T-cell (primary cell): ENCODE measurements around the gene RRP7A. TPM values are rescaled to one million over a fixed set of nuclear protein-coding genes. Genes with fewer than 3 reads are reported as not detected.
A peak's percentile ranks its signal among the peaks of the same experiment; 100 is the strongest.
"Not testable (repeated sequence)": the region's sequence is repeated elsewhere in the genome, so short reads cannot be mapped to it uniquely, and the experiment has no call there.

Experiments used
- ATAC-seq, 4 experiments: fragments of 200-7000 bp in 3 of 4; fragments of 150-1000 bp in 1 of 4; cut with Tn5 transposase; replicated peaks in 1 of 4; 1 replicate in 3 of 4; 2 replicates in 1 of 4; pipeline ENCODE4 v1.10.0; 2021; ENCODE audit warnings: moderate library complexity in 3 of 4, mild to moderate bottlenecking in 2 of 4, moderate number of reproducible peaks in 1 of 4
- CTCF ChIA-PET, 2 donors: fragments of 300-600 bp; sonication (Branson Sonifier 250); formaldehyde crosslinking; loops; one replicate each; lab custom pipeline; 2022; ENCODE audit warnings: antibody characterized with exemption in 2 of 2; lab: Charles Lee
- POLR2A ChIA-PET, 2 donors: fragments of 300-600 bp; sonication (Branson Sonifier 250); formaldehyde crosslinking; loops; one replicate each; lab custom pipeline; 2022; ENCODE audit warnings: antibody characterized with exemption in 2 of 2; lab: Charles Lee
- DNase-seq, 35 experiments: peaks; one replicate each; pipeline versions ENCODE4 v3.0.0 to v3.0.0-alpha.2; 2013 to 2023
- H3K27ac ChIP-seq: one replicate; pipeline ENCODE4 v1.5.1; 2013; ENCODE audit warnings: low read length
- H3K27me3 ChIP-seq, 2 experiments: replicated peaks in 1 of 2; 1 replicate in 1 of 2; 2 replicates in 1 of 2; pipeline versions ENCODE4 v1.6.1 to v1.7.0; 2013; ENCODE audit warnings: low read length in 1 of 2, mixed read lengths in 1 of 2; ENCODE audit not compliant: control insufficient read depth in 2 of 2, insufficient read depth in 2 of 2; ENCODE audit errors: extremely low read depth in 1 of 2
- H3K36me3 ChIP-seq, 2 donors: 1 replicate in 1 of 2; 2 replicates in 1 of 2; pipeline versions ENCODE4 v1.6.1 to v1.7.0; 2013; ENCODE audit warnings: low read length in 1 of 2; ENCODE audit not compliant: control insufficient read depth in 2 of 2, insufficient read depth in 1 of 2; ENCODE audit errors: extremely low read depth in 1 of 2
- H3K4me1 ChIP-seq, 2 experiments: 1 replicate in 1 of 2; 2 replicates in 1 of 2; pipeline versions ENCODE4 v1.6.1 to v1.7.0; 2013; ENCODE audit warnings: low read length in 2 of 2, mixed read lengths in 1 of 2; ENCODE audit not compliant: insufficient read depth in 2 of 2, control insufficient read depth in 1 of 2; ENCODE audit errors: extremely low read depth in 1 of 2
- H3K4me3 ChIP-seq, 2 donors: 1 replicate in 1 of 2; 2 replicates in 1 of 2; pipeline versions ENCODE4 v1.5.1 to v1.7.0; 2013; ENCODE audit warnings: mild to moderate bottlenecking in 2 of 2, low read length in 1 of 2, moderate library complexity in 1 of 2; ENCODE audit not compliant: control insufficient read depth in 1 of 2; ENCODE audit errors: extremely low read depth in 1 of 2
- H3K9me3 ChIP-seq: 2 replicates; pipeline ENCODE4 v1.7.0; 2013
- H3K27ac Mint-ChIP-seq, 2 donors: one replicate each; pipeline ENCODE4 v1.8.0; 2020 to 2021; ENCODE audit warnings: mild to moderate bottlenecking in 2 of 2, mixed read lengths in 2 of 2
- H3K27me3 Mint-ChIP-seq, 2 donors: one replicate each; pipeline ENCODE4 v1.8.0; 2021 to 2022; ENCODE audit warnings: mixed read lengths in 2 of 2
- H3K36me3 Mint-ChIP-seq: one replicate; pipeline ENCODE4 v1.8.0; 2021; ENCODE audit warnings: mixed read lengths
- H3K4me1 Mint-ChIP-seq, 3 donors: one replicate each; pipeline ENCODE4 v1.8.0; 2020 to 2022; ENCODE audit warnings: mixed read lengths in 3 of 3, mild to moderate bottlenecking in 1 of 3
- H3K4me3 Mint-ChIP-seq, 3 donors: one replicate each; pipeline ENCODE4 v1.8.0; 2020 to 2022; ENCODE audit warnings: mild to moderate bottlenecking in 3 of 3, mixed read lengths in 3 of 3, moderate library complexity in 3 of 3
- H3K9me3 Mint-ChIP-seq, 3 donors: one replicate each; pipeline ENCODE4 v1.8.0; 2020 to 2022; ENCODE audit warnings: mixed read lengths in 3 of 3
- WGBS: methylation state at CpG from one replicate; pipeline ENCODE4 v1.1.5; 2013; ENCODE audit warnings: missing lambda C conversion rate; ENCODE audit not compliant: insufficient coverage; 5-methylcytosine and 5-hydroxymethylcytosine counted together
- total RNA-seq, 35 experiments: library from RNA in 6 of 35; stranded (reverse) in 6 of 35; fragments of 120-200 nt in 1 of 35; gene quantifications; one replicate each; pipeline versions ENCODE4 v1.2.1 to v1.2.4 and lab custom pipeline; 2013 to 2026

Gene RRP7A
- total RNA-seq, 5 donors from 2014 or later (not counting 1 experiment from before 2014, with no cell fraction given) = 51.2 to 84.9 (median 54.4) TPM

DNA sequence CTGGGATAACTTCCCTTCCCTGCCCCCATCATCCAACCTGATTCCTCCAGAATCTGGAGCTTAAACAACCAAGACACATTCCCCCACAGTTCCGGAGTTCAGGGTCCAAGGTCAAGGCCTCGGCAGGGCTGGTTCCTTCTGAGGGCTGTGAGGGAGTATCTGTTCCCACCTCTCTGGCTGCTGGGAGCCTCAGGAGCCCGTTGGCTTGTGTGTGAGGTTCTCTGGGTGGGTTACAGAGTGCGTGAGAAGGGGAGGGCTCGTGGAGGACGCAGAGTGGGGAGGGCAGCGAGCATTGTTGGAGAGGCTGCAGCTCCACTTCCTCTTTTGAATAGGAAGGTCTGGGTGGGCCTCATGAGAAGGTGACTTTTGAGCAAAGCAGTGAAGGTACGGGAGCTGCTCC, 42.7 kb upstream of the RRP7A start:
- Mint-ChIP-seq H3K4me1 (peaks cover 0 to 6% (median 5%) of the 10 kb centered on the region in 3 donors), H3K27me3 (no peaks in the 10 kb centered on the region), H3K9me3 (no peaks in the 10 kb centered on the region), H3K4me3 (no peak overlapping the region), H3K27ac (peak overlapping the region in 1 of 2 donors; percentile 17), H3K36me3 (no peaks in the 10 kb centered on the region)
- no peaks in the 10 kb centered on the region for H3K4me1 ChIP-seq
- ATAC-seq (no peak), DNase-seq (no peak)
- H3K27ac ChIP-seq = no peak overlapping the region
- no peaks in the 10 kb centered on the region for H3K27me3 ChIP-seq
- ChIA-PET CTCF (interaction anchor here in 1 of 2 donors (0.6 kb wide), 2 partner anchors 21 to 126 kb away, joined by 3 read pairs; no protein-coding TSS in a partner anchor), POLR2A (no interaction called here)
- H3K9me3 ChIP-seq = no peaks in the 10 kb centered on the region
- no peaks in the 10 kb centered on the region for H3K36me3 ChIP-seq
- whole genome bisulfite sequencing = 59% methylated on average over 6 of the region's 8 CpGs
- H3K4me3 ChIP-seq = no peak overlapping the region

DNA sequence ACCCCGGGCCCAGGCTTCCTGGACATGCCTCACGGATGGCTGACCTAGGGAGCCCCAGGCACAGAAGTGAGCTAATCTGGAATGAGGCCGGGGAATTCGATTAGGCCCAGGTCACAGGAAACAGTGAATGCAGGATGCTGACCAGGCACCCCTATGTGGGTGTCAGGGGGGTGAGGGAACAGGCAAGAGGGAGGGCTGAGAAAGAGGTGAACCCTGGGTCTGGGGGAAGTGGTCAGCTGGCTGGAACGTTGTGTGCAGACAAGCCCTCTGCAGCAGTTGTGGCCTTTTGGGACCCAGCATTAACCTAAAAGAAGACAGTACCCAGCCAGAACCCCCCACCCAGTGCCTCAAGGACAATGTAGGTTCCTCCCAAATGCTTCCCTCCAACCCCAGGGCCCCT, 42.3 kb upstream of the RRP7A start:
- no peak overlapping the region for H3K4me3 ChIP-seq
- POLR2A ChIA-PET = no interaction called here
- no peak for DNase-seq
- H3K9me3 Mint-ChIP-seq = no peaks in the 10 kb centered on the region
- H3K27ac Mint-ChIP-seq = no peak overlapping the region
- H3K27me3 ChIP-seq = no peaks in the 10 kb centered on the region
- H3K4me3 Mint-ChIP-seq = no peak overlapping the region
- CTCF ChIA-PET = interaction anchor here in 1 of 2 donors (0.6 kb wide), 1 partner anchor 21 kb away, joined by 3 read pairs; no protein-coding TSS in a partner anchor
- WGBS = 69% methylated on average over 3 of the region's 5 CpGs
- H3K27ac ChIP-seq = no peak overlapping the region
- no peaks in the 10 kb centered on the region for H3K4me1 ChIP-seq
- H3K9me3 ChIP-seq = no peaks in the 10 kb centered on the region
- H3K4me1 Mint-ChIP-seq = peaks cover 0 to 6% (median 5%) of the 10 kb centered on the region in 3 donors
- no peak for ATAC-seq
- H3K27me3 Mint-ChIP-seq = no peaks in the 10 kb centered on the region
- no peaks in the 10 kb centered on the region for H3K36me3 Mint-ChIP-seq
- H3K36me3 ChIP-seq = no peaks in the 10 kb centered on the region

DNA sequence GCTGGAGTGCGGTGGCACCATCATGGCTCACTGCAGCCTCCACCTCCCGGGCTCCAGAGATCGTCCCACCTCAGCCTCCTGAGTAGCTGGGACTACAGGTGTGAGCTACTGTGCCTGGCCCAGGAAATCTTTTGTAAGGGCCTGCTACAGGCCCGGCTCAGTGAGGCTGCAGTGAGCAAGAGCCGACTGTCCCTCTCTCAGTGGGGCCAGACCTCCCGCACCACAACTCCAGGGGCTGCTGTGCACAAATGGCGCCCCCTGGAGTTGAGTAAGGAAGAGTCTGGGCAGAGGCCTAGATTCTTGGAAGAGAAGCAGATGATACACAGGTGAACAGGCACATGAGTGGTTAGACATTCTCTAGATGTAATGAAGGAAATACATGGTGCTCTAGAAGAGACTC, 41.2 kb upstream of the RRP7A start:
- Mint-ChIP-seq H3K27ac (no peak overlapping the region), H3K9me3 (no peaks in the 10 kb centered on the region), H3K4me1 (peaks cover 0 to 6% (median 5%) of the 10 kb centered on the region in 3 donors), H3K4me3 (no peak overlapping the region), H3K27me3 (no peaks in the 10 kb centered on the region), H3K36me3 (no peaks in the 10 kb centered on the region)
- ChIA-PET POLR2A (no interaction called here), CTCF (no interaction called here)
- H3K27me3 ChIP-seq = no peaks in the 10 kb centered on the region
- H3K36me3 ChIP-seq = no peaks in the 10 kb centered on the region
- no peak overlapping the region for H3K27ac ChIP-seq
- WGBS = 91% methylated on average over 7 of the region's 7 CpGs
- DNase-seq (peak in 1 of 35 experiments; percentile 38), ATAC-seq (peak in 1 of 4 experiments; percentile 55)
- no peak overlapping the region for H3K4me3 ChIP-seq
- no peaks in the 10 kb centered on the region for H3K4me1 ChIP-seq
- H3K9me3 ChIP-seq = no peaks in the 10 kb centered on the region

DNA sequence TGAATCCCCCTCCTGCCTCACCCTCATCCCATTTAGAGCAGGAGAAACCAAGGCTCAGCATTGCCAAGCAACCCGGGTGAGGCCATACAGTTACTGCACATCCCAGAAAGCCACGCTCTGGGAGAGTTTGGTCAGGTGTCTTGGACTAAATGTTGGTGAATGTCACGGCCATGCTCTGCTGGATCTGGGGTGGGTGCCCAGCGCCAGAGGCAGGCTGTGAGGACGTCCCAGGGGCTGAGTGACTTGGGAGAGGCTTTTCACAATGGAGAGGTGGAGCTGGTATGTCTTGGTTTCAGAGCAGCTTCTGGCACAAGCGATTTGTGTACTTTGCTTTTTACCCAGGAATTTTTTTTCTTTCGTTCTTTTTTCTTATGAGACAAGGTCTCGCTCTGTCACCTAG, 40.8 kb upstream of the RRP7A start:
- Mint-ChIP-seq H3K27me3 (no peaks in the 10 kb centered on the region), H3K27ac (no peak overlapping the region), H3K36me3 (no peaks in the 10 kb centered on the region), H3K9me3 (no peaks in the 10 kb centered on the region), H3K4me3 (no peak overlapping the region), H3K4me1 (peaks cover 0 to 6% (median 5%) of the 10 kb centered on the region in 3 donors)
- Histone ChIP-seq H3K36me3 (no peaks in the 10 kb centered on the region), H3K4me1 (no peaks in the 10 kb centered on the region), H3K4me3 (no peak overlapping the region), H3K27me3 (no peaks in the 10 kb centered on the region), H3K9me3 (no peaks in the 10 kb centered on the region), H3K27ac (no peak overlapping the region)
- ChIA-PET POLR2A (no interaction called here), CTCF (no interaction called here)
- no peak for DNase-seq
- no peak for ATAC-seq
- WGBS = 82% methylated on average over 7 of the region's 8 CpGs

- Histone ChIP-seq H3K27me3 (peaks cover 0 to 7% of the 10 kb centered on the region in 2 experiments), H3K27ac (no peak within 1 kb of the TSS), H3K9me3 (no peaks in the 10 kb centered on the region), H3K4me3 (peak within 1 kb of the TSS; percentile 59 to 62), H3K36me3 (no peaks in the 10 kb centered on the region), H3K4me1 (peaks cover 5 to 27% of the 10 kb centered on the region in 2 experiments)
- Mint-ChIP-seq H3K27me3 (no peaks in the 10 kb centered on the region), H3K9me3 (no peaks in the 10 kb centered on the region), H3K4me1 (peaks cover 11 to 28% (median 17%) of the 10 kb centered on the region in 3 donors), H3K4me3 (peak within 1 kb of the TSS; percentile 74 to 84 (median 79)), H3K36me3 (no peaks in the 10 kb centered on the region), H3K27ac (peak within 1 kb of the TSS in 1 of 2 donors; percentile 52)
- DNase-seq = peak; percentile 26 to 92 (median 78)
- WGBS = 2% methylated on average over 74 of the region's 75 CpGs
- ChIA-PET CTCF (no interaction called here), POLR2A (interaction anchor here in 1 of 2 donors (0.5 kb wide), 1 partner anchor 9 kb away, joined by 4 read pairs; no protein-coding TSS in a partner anchor)
- peak; percentile 90 to 96 (median 95) for ATAC-seq
Measured at GRCh38 chr22:42553475-42554361, 34.1 kb upstream of the RRP7A start, which contains the start of gene SERHL2. SERHL2 (plus strand) TSS chr22:42553956; CDS start chr22:42554021, 65 bp downstream.

- H3K27me3 Mint-ChIP-seq, H3K36me3 ChIP-seq, H3K36me3 Mint-ChIP-seq, CTCF ChIA-PET, H3K9me3 ChIP-seq, DNase-seq, ATAC-seq, H3K27me3 ChIP-seq, H3K9me3 Mint-ChIP-seq, POLR2A ChIA-PET: not testable (repeated sequence)
- Mint-ChIP-seq H3K27ac (peak overlapping the region; percentile 83 to 88), H3K4me1 (peaks cover 11 to 28% (median 17%) of the 10 kb centered on the region in 3 donors), H3K4me3 (peak overlapping the region; percentile 73 to 79 (median 74))
- Histone ChIP-seq H3K4me1 (peaks cover 5 to 27% of the 10 kb centered on the region in 2 experiments), H3K4me3 (peak overlapping the region in 1 of 2 donors; percentile 37), H3K27ac (peak overlapping the region; percentile 57)
- WGBS = 94% methylated on average over 2 of the region's 6 CpGs
Measured at GRCh38 chr22:42552294-42552647, 32.7 kb upstream of the RRP7A start.
